Measurements from ENCODE around the gene HNF4A. TPM values are rescaled to one million over a fixed set of nuclear protein-coding genes. Genes with fewer than 3 reads are reported as not detected.
A peak's percentile ranks its signal among the peaks of the same experiment; 100 is the strongest.

HNF4A gene
- total and polyA plus RNA-seq, 2 of the 13 experiments (the other 11 are each of a cell fraction or from before 2014, with no cell fraction given): 80.9 to 169 TPM

DNA sequence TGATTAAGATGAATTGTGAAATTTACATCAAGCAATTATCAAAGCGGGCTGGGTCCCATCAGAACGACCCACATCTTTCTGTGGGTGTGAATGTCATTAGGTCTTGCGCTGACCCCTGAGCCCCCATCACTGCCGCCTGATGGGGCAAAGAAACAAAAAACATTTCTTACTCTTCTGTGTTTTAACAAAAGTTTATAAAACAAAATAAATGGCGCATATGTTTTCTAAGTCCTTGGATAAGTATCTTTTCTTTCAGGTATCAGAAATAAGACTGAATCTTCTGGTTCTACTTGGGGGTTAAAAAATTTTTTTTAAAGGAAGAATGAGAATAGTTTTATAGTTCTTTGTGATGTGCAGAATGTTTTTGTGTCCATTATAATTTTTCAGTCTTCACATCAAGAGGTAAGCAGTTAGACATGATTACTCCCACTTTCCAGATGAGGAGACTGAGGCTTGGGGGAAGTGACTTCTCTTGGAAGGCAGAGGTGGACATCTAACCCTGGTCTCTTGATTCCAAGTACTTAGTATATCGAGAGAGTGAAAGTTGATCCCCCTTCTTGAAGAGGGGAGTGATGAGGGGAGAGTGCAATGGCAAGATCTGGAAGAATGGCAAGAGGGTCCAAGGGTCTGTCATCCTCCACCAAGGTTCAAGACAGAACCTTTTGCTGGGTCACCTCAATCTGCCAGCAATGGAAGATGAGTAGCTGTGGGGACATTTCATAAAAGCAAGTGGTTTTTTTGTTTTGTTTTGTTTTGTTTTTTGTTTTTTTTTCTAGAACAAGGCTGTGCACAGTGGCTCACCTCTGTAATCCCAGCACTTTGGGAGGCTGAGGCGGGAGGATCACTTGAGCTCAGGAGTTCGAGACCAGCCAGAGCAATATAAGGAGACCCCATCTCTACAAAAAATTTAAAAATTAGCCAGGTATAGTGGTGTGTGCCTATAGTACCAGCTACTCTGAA, 77.4 kb downstream of the HNF4A start (continued):
- TF ChIP-seq SIX4 (CRISPR knock-in tag; IDR thresholded peaks at IDR 0.05) (no peak), SALL2 (CRISPR knock-in tag; IDR thresholded peaks at IDR 0.05) (no peak), ZFP36L2 (CRISPR knock-in tag; IDR thresholded peaks at IDR 0.05) (no peak), ZNF451 (CRISPR knock-in tag; IDR thresholded peaks at IDR 0.05) (no peak), HDAC2 (CRISPR knock-in tag; IDR thresholded peaks at IDR 0.05) (peak; percentile 61), TBP (CRISPR knock-in tag; IDR thresholded peaks at IDR 0.05) (no peak), ZNF790 (CRISPR knock-in tag; IDR thresholded peaks at IDR 0.05; ENCODE audit: borderline replicate concordance) (no peak), ZNF501 (CRISPR knock-in tag; IDR thresholded peaks at IDR 0.05) (no peak), PHF5A (CRISPR knock-in tag; IDR thresholded peaks at IDR 0.05; ENCODE audit: low read depth, unreplicated experiment) (peak; percentile 61), ZNF510 (CRISPR knock-in tag; IDR thresholded peaks at IDR 0.05; ENCODE audit: low read depth) (no peak)
- TF ChIP-seq, protein P1, sequence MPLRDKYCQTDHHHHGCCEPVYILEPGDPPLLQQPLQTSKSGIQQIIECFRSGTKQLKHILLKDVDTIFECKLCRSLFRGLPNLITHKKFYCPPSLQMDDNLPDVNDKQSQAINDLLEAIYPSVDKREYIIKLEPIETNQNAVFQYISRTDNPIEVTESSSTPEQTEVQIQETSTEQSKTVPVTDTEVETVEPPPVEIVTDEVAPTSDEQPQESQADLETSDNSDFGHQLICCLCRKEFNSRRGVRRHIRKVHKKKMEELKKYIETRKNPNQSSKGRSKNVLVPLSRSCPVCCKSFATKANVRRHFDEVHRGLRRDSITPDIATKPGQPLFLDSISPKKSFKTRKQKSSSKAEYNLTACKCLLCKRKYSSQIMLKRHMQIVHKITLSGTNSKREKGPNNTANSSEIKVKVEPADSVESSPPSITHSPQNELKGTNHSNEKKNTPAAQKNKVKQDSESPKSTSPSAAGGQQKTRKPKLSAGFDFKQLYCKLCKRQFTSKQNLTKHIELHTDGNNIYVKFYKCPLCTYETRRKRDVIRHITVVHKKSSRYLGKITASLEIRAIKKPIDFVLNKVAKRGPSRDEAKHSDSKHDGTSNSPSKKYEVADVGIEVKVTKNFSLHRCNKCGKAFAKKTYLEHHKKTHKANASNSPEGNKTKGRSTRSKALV (CRISPR knock-in tag; IDR thresholded peaks at IDR 0.05): no peak
- TF ChIP-seq, protein P2, sequence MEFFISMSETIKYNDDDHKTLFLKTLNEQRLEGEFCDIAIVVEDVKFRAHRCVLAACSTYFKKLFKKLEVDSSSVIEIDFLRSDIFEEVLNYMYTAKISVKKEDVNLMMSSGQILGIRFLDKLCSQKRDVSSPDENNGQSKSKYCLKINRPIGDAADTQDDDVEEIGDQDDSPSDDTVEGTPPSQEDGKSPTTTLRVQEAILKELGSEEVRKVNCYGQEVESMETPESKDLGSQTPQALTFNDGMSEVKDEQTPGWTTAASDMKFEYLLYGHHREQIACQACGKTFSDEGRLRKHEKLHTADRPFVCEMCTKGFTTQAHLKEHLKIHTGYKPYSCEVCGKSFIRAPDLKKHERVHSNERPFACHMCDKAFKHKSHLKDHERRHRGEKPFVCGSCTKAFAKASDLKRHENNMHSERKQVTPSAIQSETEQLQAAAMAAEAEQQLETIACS (CRISPR knock-in tag; IDR thresholded peaks at IDR 0.05): no peak
- TF ChIP-seq, protein P3, sequence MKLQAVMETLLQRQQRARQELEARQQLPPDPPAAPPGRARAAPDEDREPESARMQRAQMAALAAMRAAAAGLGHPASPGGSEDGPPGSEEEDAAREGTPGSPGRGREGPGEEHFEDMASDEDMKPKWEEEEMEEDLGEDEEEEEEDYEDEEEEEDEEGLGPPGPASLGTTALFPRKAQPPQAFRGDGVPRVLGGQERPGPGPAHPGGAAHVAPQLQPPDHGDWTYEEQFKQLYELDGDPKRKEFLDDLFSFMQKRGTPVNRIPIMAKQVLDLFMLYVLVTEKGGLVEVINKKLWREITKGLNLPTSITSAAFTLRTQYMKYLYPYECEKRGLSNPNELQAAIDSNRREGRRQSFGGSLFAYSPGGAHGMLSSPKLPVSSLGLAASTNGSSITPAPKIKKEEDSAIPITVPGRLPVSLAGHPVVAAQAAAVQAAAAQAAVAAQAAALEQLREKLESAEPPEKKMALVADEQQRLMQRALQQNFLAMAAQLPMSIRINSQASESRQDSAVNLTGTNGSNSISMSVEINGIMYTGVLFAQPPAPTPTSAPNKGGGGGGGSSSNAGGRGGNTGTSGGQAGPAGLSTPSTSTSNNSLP (IDR thresholded peaks at IDR 0.05; ENCODE audit: low read depth, low read length): no peak
- TF ChIP-seq, protein P4, sequence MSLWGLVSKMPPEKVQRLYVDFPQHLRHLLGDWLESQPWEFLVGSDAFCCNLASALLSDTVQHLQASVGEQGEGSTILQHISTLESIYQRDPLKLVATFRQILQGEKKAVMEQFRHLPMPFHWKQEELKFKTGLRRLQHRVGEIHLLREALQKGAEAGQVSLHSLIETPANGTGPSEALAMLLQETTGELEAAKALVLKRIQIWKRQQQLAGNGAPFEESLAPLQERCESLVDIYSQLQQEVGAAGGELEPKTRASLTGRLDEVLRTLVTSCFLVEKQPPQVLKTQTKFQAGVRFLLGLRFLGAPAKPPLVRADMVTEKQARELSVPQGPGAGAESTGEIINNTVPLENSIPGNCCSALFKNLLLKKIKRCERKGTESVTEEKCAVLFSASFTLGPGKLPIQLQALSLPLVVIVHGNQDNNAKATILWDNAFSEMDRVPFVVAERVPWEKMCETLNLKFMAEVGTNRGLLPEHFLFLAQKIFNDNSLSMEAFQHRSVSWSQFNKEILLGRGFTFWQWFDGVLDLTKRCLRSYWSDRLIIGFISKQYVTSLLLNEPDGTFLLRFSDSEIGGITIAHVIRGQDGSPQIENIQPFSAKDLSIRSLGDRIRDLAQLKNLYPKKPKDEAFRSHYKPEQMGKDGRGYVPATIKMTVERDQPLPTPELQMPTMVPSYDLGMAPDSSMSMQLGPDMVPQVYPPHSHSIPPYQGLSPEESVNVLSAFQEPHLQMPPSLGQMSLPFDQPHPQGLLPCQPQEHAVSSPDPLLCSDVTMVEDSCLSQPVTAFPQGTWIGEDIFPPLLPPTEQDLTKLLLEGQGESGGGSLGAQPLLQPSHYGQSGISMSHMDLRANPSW (CRISPR knock-in tag; IDR thresholded peaks at IDR 0.05; ENCODE audit: borderline replicate concordance): no peak
- TF ChIP-seq, protein P5, sequence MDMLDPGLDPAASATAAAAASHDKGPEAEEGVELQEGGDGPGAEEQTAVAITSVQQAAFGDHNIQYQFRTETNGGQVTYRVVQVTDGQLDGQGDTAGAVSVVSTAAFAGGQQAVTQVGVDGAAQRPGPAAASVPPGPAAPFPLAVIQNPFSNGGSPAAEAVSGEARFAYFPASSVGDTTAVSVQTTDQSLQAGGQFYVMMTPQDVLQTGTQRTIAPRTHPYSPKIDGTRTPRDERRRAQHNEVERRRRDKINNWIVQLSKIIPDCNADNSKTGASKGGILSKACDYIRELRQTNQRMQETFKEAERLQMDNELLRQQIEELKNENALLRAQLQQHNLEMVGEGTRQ (IDR thresholded peaks at IDR 0.05; ENCODE audit: low read depth, low read length): no peak
- TF ChIP-seq, protein P5 (CRISPR knock-in tag; IDR thresholded peaks at IDR 0.05; ENCODE audit: borderline replicate concordance): no peak
- TF ChIP-seq, protein P6, sequence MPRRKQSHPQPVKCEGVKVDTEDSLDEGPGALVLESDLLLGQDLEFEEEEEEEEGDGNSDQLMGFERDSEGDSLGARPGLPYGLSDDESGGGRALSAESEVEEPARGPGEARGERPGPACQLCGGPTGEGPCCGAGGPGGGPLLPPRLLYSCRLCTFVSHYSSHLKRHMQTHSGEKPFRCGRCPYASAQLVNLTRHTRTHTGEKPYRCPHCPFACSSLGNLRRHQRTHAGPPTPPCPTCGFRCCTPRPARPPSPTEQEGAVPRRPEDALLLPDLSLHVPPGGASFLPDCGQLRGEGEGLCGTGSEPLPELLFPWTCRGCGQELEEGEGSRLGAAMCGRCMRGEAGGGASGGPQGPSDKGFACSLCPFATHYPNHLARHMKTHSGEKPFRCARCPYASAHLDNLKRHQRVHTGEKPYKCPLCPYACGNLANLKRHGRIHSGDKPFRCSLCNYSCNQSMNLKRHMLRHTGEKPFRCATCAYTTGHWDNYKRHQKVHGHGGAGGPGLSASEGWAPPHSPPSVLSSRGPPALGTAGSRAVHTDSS (CRISPR knock-in tag; conservative IDR thresholded peaks at IDR 0.05): no peak
